Neuronal stem cell (in vitro differentiated cells): ENCODE data around the gene SORT1.

Experiments used
- DNase-seq: peaks from one replicate; pipeline ENCODE4 v3.0.0-alpha.2; 2013; ENCODE audit warnings: low spot score
- H2AFZ ChIP-seq: one replicate; pipeline ENCODE4 v1.6.1; 2013; ENCODE audit warnings: mild to moderate bottlenecking, low read length, inconsistent platforms
- H2AK5ac ChIP-seq: 2 replicates; pipeline ENCODE4 v1.6.1; 2013; ENCODE audit warnings: low read depth, mild to moderate bottlenecking, inconsistent platforms, low read length, moderate library complexity, mixed read lengths
- H2BK120ac ChIP-seq: 2 replicates; pipeline ENCODE4 v1.6.1; 2013; ENCODE audit warnings: low read depth, mild to moderate bottlenecking, inconsistent platforms, low read length, moderate library complexity, mixed read lengths
- H2BK12ac ChIP-seq: one replicate; pipeline ENCODE4 v1.6.1; 2013; ENCODE audit warnings: low read length, inconsistent platforms
- H2BK15ac ChIP-seq: 2 replicates; pipeline ENCODE4 v1.6.1; 2013; ENCODE audit warnings: mild to moderate bottlenecking, low read length, inconsistent platforms, mixed read lengths
- H2BK5ac ChIP-seq: one replicate; pipeline ENCODE4 v1.6.1; 2013; ENCODE audit warnings: inconsistent platforms, mild to moderate bottlenecking, low read length, moderate library complexity
- H3K14ac ChIP-seq: one replicate; pipeline ENCODE4 v1.6.1; 2013; ENCODE audit warnings: low read length, inconsistent platforms
- H3K18ac ChIP-seq: 2 replicates; pipeline ENCODE4 v1.6.1; 2013; ENCODE audit warnings: low read length, inconsistent platforms
- H3K23ac ChIP-seq: 2 replicates; pipeline ENCODE4 v1.6.1; 2013; ENCODE audit warnings: low read depth, mild to moderate bottlenecking, mixed read lengths, low read length, inconsistent platforms; ENCODE audit not compliant: poor library complexity
- H3K27ac ChIP-seq: replicated peaks from 3 replicates; pipeline ENCODE4 v1.5.1; 2013; ENCODE audit warnings: low read length, inconsistent platforms
- H3K27me3 ChIP-seq, 3 experiments: 2 replicates each; pipeline ENCODE4 v1.6.1; 2013; ENCODE audit warnings: low read length in 3 of 3, mild to moderate bottlenecking in 2 of 3, inconsistent platforms in 1 of 3, low read depth in 1 of 3, mixed read lengths in 1 of 3, moderate library complexity in 1 of 3; ENCODE audit not compliant: control insufficient read depth in 3 of 3, insufficient read depth in 3 of 3
- H3K36me3 ChIP-seq, 2 donors: replicated peaks in 1 of 2; 2 replicates each; pipeline ENCODE4 v1.6.1; 2013; ENCODE audit warnings: low read length in 2 of 2; ENCODE audit not compliant: control insufficient read depth in 2 of 2, insufficient read depth in 2 of 2
- H3K4ac ChIP-seq: 2 replicates; pipeline ENCODE4 v1.6.1; 2013; ENCODE audit warnings: inconsistent platforms, mild to moderate bottlenecking, low read length, moderate library complexity
- H3K4me1 ChIP-seq, 2 donors: 1 replicate in 1 of 2; 2 replicates in 1 of 2; pipeline ENCODE4 v1.6.1; 2013; ENCODE audit warnings: low read length in 2 of 2, low read depth in 1 of 2; ENCODE audit not compliant: control insufficient read depth in 2 of 2, insufficient read depth in 1 of 2
- H3K4me2 ChIP-seq: one replicate; pipeline ENCODE4 v1.6.1; 2013; ENCODE audit warnings: mild to moderate bottlenecking, low read length, inconsistent platforms; ENCODE audit not compliant: insufficient read depth, poor library complexity, severe bottlenecking
- H3K4me3 ChIP-seq, 2 donors: 2 replicates each; pipeline ENCODE4 v1.5.1; 2013; ENCODE audit warnings: low read length in 2 of 2, mild to moderate bottlenecking in 2 of 2, inconsistent platforms in 1 of 2, moderate library complexity in 1 of 2
- H3K79me1 ChIP-seq: one replicate; pipeline ENCODE4 v1.6.1; 2013; ENCODE audit warnings: low read depth, mild to moderate bottlenecking, inconsistent platforms, low read length, moderate library complexity
- H3K9ac ChIP-seq: one replicate; pipeline ENCODE4 v1.6.1; 2013; ENCODE audit warnings: mild to moderate bottlenecking, low read depth, low read length, inconsistent platforms; ENCODE audit not compliant: poor library complexity
- H3K9me3 ChIP-seq, 2 donors: replicated peaks in 1 of 2; 2 replicates each; pipeline versions ENCODE3 to v1.6.1; 2013; ENCODE audit warnings: low read length in 2 of 2, mild to moderate bottlenecking in 2 of 2, inconsistent platforms in 1 of 2, low read depth in 1 of 2, mixed read lengths in 1 of 2, moderate library complexity in 1 of 2; ENCODE audit not compliant: control insufficient read depth in 2 of 2, insufficient read depth in 1 of 2
- H4K8ac ChIP-seq: one replicate; pipeline ENCODE4 v1.6.1; 2013; ENCODE audit warnings: low read depth, mild to moderate bottlenecking, inconsistent platforms, low read length, moderate library complexity
- H4K91ac ChIP-seq: one replicate; pipeline ENCODE4 v1.6.1; 2013; ENCODE audit warnings: low read length, low read depth, mild to moderate bottlenecking, inconsistent platforms; ENCODE audit not compliant: poor library complexity
- WGBS, 2 donors: extraction: QIAGEN DNeasy Blood & Tissue Kit; methylation state at CpG; one replicate each; pipeline ENCODE4 v1.1.7; 2013; ENCODE audit warnings: missing lambda C conversion rate in 2 of 2, mixed read lengths in 1 of 2; ENCODE audit not compliant: insufficient read length in 2 of 2, insufficient replicate concordance in 1 of 2; ENCODE audit errors: extremely low coverage in 2 of 2; 5-methylcytosine and 5-hydroxymethylcytosine counted together

Gene SORT1

DNA sequence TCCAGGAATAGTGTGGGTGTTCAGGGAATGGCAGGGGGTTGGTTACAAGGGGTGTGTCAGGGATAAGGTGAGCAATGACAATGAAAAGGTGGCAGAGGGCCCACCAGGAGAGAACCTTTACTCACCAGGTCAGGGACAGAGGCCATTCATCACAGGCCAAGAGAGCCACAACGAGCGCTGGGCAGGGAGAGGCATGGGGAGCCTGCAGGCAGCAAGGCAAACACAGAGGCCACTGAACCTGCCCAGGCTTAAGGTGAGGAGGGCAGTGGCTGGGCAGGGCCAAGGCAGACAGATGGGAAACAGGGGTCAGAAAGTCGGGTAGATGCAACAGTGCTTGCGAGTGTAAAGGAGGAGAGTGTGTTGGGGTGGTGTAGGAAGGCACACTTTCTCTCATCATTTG lies 62.6 kb downstream of the SORT1 start:
- no peak overlapping the region for H3K14ac ChIP-seq
- peaks cover 5 to 30% of the 10 kb centered on the region in 2 donors for H3K9me3 ChIP-seq
- WGBS, 2 donors, result no CpG with 5 or more reads among the region's 4 CpGs
- H2BK5ac ChIP-seq, result no peak overlapping the region
- H2AK5ac ChIP-seq, result no peak overlapping the region
- H2BK12ac ChIP-seq, result no peak overlapping the region
- H2BK120ac ChIP-seq, result no peak overlapping the region
- no peak overlapping the region for H3K4ac ChIP-seq
- H3K36me3 ChIP-seq, result peaks cover 21 to 84% of the 10 kb centered on the region in 2 donors
- H3K23ac ChIP-seq, result peak overlapping the region; percentile 80
- H3K4me1 ChIP-seq, result no peaks in the 10 kb centered on the region
- no peaks in the 10 kb centered on the region for H3K79me1 ChIP-seq
- H3K18ac ChIP-seq, result peak overlapping the region; percentile 48
- no peak overlapping the region for H3K27ac ChIP-seq
- H3K27me3 ChIP-seq, result no peaks in the 10 kb centered on the region
- no peak overlapping the region for H4K91ac ChIP-seq
- H3K9ac ChIP-seq, result no peak overlapping the region
- no peak overlapping the region for H2AFZ ChIP-seq
- no peak overlapping the region for H3K4me2 ChIP-seq
- DNase-seq, result no peak
- no peak overlapping the region for H2BK15ac ChIP-seq
- no peak overlapping the region for H4K8ac ChIP-seq
- no peak overlapping the region for H3K4me3 ChIP-seq

DNA sequence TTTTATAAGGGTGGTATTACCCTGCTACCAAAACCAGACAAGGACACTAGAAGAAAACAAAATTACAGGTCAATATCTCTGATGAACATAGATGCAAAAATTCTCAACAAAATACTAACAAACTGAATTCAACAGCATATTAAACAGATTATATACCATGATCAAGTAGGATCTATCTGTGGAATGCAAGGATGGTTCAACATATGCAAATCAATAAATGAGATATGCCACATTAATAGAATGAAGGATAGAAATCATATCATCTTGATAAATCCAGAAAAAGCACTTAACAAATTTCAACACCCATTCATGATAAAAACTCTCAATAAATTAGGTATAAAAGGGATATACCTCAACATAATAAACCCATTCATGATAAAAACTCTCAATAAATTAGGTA lies 66.6 kb downstream of the SORT1 start:
- no peak overlapping the region for H3K23ac ChIP-seq
- no peak overlapping the region for H2AK5ac ChIP-seq
- no peak overlapping the region for H2BK15ac ChIP-seq
- H3K14ac ChIP-seq, result no peak overlapping the region
- peaks cover 19 to 85% of the 10 kb centered on the region in 2 donors for H3K36me3 ChIP-seq
- no peak overlapping the region for H3K9ac ChIP-seq
- peaks cover 5 to 31% of the 10 kb centered on the region in 2 donors for H3K9me3 ChIP-seq
- H3K27me3 ChIP-seq, result no peaks in the 10 kb centered on the region
- no peak overlapping the region for H3K27ac ChIP-seq
- no peak overlapping the region for H2BK12ac ChIP-seq
- H4K91ac ChIP-seq, result no peak overlapping the region
- H3K4me1 ChIP-seq, result no peaks in the 10 kb centered on the region
- H4K8ac ChIP-seq, result no peak overlapping the region
- no peak overlapping the region for H2BK5ac ChIP-seq
- H2BK120ac ChIP-seq, result no peak overlapping the region
- DNase-seq, result no peak
- H2AFZ ChIP-seq, result no peak overlapping the region
- H3K4me2 ChIP-seq, result no peak overlapping the region
- no peak overlapping the region for H3K18ac ChIP-seq
- H3K4ac ChIP-seq, result no peak overlapping the region
- no peaks in the 10 kb centered on the region for H3K79me1 ChIP-seq
- H3K4me3 ChIP-seq, result no peak overlapping the region

DNA sequence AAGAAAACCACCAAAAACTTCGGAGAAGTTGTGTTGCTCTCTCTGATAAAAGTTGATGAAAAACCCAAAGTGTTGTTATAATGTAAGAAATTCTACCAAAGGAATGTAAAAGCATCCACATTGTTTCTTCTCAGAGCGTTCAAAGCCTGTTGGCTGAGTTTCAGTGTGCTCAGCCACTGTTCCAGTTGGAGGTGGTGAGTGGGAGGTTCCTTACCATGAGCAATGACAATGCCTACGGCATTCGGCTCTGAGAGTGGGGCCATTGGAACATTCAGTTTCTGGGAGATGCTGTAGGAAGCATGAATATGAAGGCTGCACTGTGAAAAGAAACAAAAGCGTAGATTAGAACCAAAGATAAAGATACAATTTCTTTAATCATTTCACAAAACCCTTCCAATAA lies 70.4 kb downstream of the SORT1 start:
- Histone ChIP-seq H3K23ac (no peak overlapping the region), H2BK5ac (no peak overlapping the region), H2BK120ac (no peak overlapping the region), H3K4ac (no peak overlapping the region), H2BK15ac (no peak overlapping the region), H3K9me3 (peaks cover 3 to 23% of the 10 kb centered on the region in 2 donors), H3K18ac (no peak overlapping the region), H3K14ac (no peak overlapping the region), H3K27me3 (no peaks in the 10 kb centered on the region), H4K8ac (no peak overlapping the region), H2BK12ac (no peak overlapping the region), H3K27ac (no peak overlapping the region), H2AFZ (no peak overlapping the region), H3K4me3 (no peak overlapping the region), H3K4me2 (no peak overlapping the region), H2AK5ac (no peak overlapping the region), H3K4me1 (no peaks in the 10 kb centered on the region), H3K36me3 (peaks cover 16 to 86% of the 10 kb centered on the region in 2 donors), H3K79me1 (no peaks in the 10 kb centered on the region), H3K9ac (no peak overlapping the region), H4K91ac (no peak overlapping the region)
- DNase-seq, result no peak
- WGBS, 2 donors, result no CpG with 5 or more reads among the region's 5 CpGs

DNA sequence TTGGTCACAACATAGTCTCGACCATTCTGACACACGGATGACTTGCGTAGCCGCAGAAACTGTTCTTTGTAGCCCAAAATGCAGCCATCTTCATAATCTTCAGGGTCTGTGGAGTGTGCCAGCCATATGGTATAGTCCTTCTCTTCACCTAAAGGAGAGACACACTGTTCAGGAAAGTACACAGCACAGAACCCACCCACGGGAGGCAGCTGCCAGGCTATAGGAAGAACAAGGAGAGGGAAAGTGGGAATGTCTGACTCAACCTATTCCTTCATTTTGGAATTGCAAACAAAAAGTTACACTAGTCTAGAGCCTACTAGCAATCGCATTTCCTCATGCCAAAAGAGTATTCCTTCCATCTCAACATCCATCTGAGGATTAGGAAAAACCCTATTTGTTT lies 74.7 kb downstream of the SORT1 start:
- Histone ChIP-seq H3K14ac (no peak overlapping the region), H4K91ac (no peak overlapping the region), H3K18ac (no peak overlapping the region), H2AFZ (no peak overlapping the region), H3K36me3 (peaks cover 31 to 95% of the 10 kb centered on the region in 2 donors), H3K4me2 (no peak overlapping the region), H3K9ac (no peak overlapping the region), H3K27me3 (no peaks in the 10 kb centered on the region), H3K23ac (no peak overlapping the region), H2BK120ac (no peak overlapping the region), H2BK5ac (no peak overlapping the region), H3K9me3 (no peaks in the 10 kb centered on the region), H4K8ac (no peak overlapping the region), H3K79me1 (no peaks in the 10 kb centered on the region), H3K27ac (no peak overlapping the region), H2BK12ac (no peak overlapping the region), H3K4ac (no peak overlapping the region), H2AK5ac (no peak overlapping the region), H3K4me1 (no peaks in the 10 kb centered on the region), H3K4me3 (no peak overlapping the region), H2BK15ac (no peak overlapping the region)
- WGBS, 2 donors, result no CpG with 5 or more reads among the region's 6 CpGs
- DNase-seq, result no peak
